ENCODE measurements around the gene LARP4. TPM values are rescaled to one million over a fixed set of nuclear protein-coding genes. Genes with fewer than 3 reads are reported as not detected.

The LARP4 gene
- 20.2 and 47.7 TPM in 2 replicates for total RNA-seq (ENCODE audit: low replicate concordance)

GRCh38 chr12:50400638-50401499 is at the start of gene LARP4:
Gene LARP4 (plus strand): TSS chr12:50400885. CDS start chr12:50401011, 126 bp downstream.

DNA sequence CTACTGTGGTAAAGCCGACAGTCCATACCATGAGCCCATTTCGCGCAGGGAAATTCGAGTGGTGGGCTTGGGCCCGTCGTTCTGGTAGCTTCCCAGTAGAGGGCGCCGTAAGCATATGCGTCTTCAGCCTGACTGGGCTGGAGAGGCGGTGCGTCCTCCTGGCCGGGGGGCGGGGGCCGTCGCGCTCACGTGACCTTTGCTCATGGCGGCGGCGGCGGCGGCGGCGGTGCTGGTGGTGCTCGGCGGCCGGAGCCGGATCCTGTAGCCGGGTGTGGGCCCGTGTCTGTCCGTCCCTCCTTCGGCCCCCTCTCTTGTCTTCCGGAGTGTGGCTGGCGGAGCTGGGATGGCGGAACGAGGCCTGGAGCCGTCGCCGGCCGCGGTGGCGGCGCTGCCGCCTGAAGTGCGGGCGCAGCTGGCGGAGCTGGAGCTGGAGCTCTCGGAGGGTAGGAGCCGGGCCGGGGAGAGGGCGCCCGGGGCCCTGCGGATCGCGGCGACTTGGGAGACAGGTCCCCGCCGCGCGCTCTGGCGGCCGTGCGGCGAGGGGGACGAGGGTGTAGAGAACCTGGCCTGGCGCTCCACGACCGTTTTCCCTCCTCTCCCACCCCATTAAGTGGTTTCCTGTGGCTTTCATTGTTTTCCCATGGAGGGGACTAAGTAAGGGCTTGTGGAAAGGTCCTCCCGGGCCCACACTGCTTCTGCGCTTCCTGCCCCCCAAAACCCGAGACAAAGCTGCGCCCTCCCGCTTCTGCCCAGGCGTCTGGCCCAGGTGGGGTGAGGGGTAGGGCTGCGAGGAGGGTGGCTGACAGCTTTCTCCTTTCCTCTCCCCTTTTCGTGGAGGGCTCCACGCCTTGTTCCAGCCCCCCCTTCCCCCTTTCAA is 104.4 kb downstream of the LARP4 start, which contains the start of gene DIP2B:
Gene DIP2B, plus strand, starts transcription at position 188 of the 877 bp plus-strand sequence. Its CDS starts 156 bp downstream, at position 344.

Other genes starting within 250 kb of the LARP4 start
- gene CERS5, start 233.5 kb upstream of the LARP4 start, total RNA-seq (ENCODE audit: low replicate concordance) = 35.9 and 48.0 TPM in 2 replicates
- gene LIMA1, start 117.4 kb upstream of the LARP4 start, total RNA-seq (ENCODE audit: low replicate concordance) = 67.9 and 161 TPM in 2 replicates
- under 0.01 TPM in 1 of 2 replicates, not detected in the other for gene FAM186A, start 4.3 kb upstream of the LARP4 start, total RNA-seq (ENCODE audit: low replicate concordance)
- gene DIP2B, start 104.1 kb downstream of the LARP4 start, total RNA-seq (ENCODE audit: low replicate concordance) = 13.3 and 20.7 TPM in 2 replicates

Data from smooth muscle cell of the coronary artery (primary cell).